K562 (cell line): Measurements from ENCODE around the gene PIH1D1. TPM values are rescaled to one million over a fixed set of nuclear protein-coding genes. Genes with fewer than 3 reads are reported as not detected.

ENCODE experiments used
- ELF4 ChIP-seq: fragments of 450-650 bp; formaldehyde crosslinking; IDR thresholded peaks from 2 replicates; pipeline ENCODE4 v1.4.0; 2022; ENCODE audit warnings: missing genetic modification characterization
- KDM2B ChIP-seq: fragments of 250-450 bp; sonication (Bioruptor Pico); IDR thresholded peaks from 2 replicates; pipeline ENCODE4 v1.8.0; 2021; ENCODE audit warnings: mild to moderate bottlenecking, moderate library complexity
- LCOR ChIP-seq: sonication (generic); formaldehyde crosslinking; IDR thresholded peaks from 2 replicates; pipeline ENCODE4 v1.8.0; 2022; ENCODE audit warnings: mild to moderate bottlenecking, missing genetic modification reagents
- NR3C1 ChIP-seq: sonication (generic); formaldehyde crosslinking; IDR thresholded peaks from 2 replicates; pipeline ENCODE4 v1.8.1; 2022; ENCODE audit warnings: missing genetic modification reagents
- SIRT6 ChIP-seq: IDR thresholded peaks from one replicate; pipeline ENCODE4 v1.6.1; 2012; ENCODE audit warnings: low read depth, mild to moderate bottlenecking, control low read depth, inconsistent platforms, low read length, moderate library complexity
- SNRNP70 ChIP-seq: fragments of 200-400 bp; formaldehyde crosslinking; optimal IDR thresholded peaks from 2 replicates; pipeline ENCODE3; 2017; ENCODE audit warnings: low read depth, low read length
- SUPT5H ChIP-seq: fragments of 450-650 bp; IDR thresholded peaks from 2 replicates; pipeline ENCODE4 v1.6.1; 2016
- ZBED1 ChIP-seq: IDR thresholded peaks from 2 replicates; pipeline ENCODE4 v1.6.1; 2014
- ZFX ChIP-seq: sonication (generic); formaldehyde crosslinking; IDR thresholded peaks from 2 replicates; pipeline ENCODE4 v1.8.0; 2022; ENCODE audit warnings: mild to moderate bottlenecking, missing genetic modification reagents, moderate library complexity
- ZNF274 ChIP-seq: IDR thresholded peaks from 2 replicates; pipeline ENCODE4 v1.6.1; 2011; ENCODE audit warnings: low read depth, mild to moderate bottlenecking, low read length, moderate library complexity, borderline replicate concordance
- polyA plus RNA-seq, 8 experiments: library from polyadenylated mRNA; depleted of rRNA in 4 of 8; stranded (reverse) in 5 of 8; unstranded in 3 of 8; fragments of >200 nt; fragmentation: Nextera tagmentation in 2 of 8; fragmentation: Illumina TruSeq in 1 of 8; extraction: Ambion mirVana in 2 of 8; extraction: Trizol in 1 of 8; gene quantifications; 2 replicates each; pipeline versions ENCODE4 v1.2.1 to v1.2.3, GENCODE V29; 2011 to 2014; ENCODE audit warnings: inconsistent platforms in 1 of 8, missing spikeins in 1 of 8
- total RNA-seq, 7 experiments: library from RNA; depleted of rRNA in 6 of 7; stranded (reverse); fragments of >200 nt in 6 of 7; fragmentation: Illumina TruSeq in 2 of 7; extraction: Trizol in 2 of 7; gene quantifications; 2 replicates each; pipeline versions ENCODE4 v1.2.1 to v1.2.3, GENCODE V29; 2011 to 2021; ENCODE audit warnings: low replicate concordance in 1 of 7
- TF ChIP-seq, protein P1 (sequence below): fragments of 450-650 bp; IDR thresholded peaks from 2 replicates; pipeline ENCODE4 v1.6.1; 2018; ENCODE audit not compliant: partially characterized antibody
- TF ChIP-seq, protein P2 (sequence below): fragments of 450-650 bp; formaldehyde crosslinking; IDR thresholded peaks from 2 replicates; pipeline ENCODE4 v1.4.0; 2020; ENCODE audit warnings: mild to moderate bottlenecking, moderate library complexity
- TF ChIP-seq, protein P3 (sequence below): sonication (generic); formaldehyde crosslinking; IDR thresholded peaks from 2 replicates; pipeline ENCODE4 v1.8.0; 2023; ENCODE audit warnings: mild to moderate bottlenecking, missing genetic modification reagents
- TF ChIP-seq, protein P4 (sequence below), 3 experiments: fragments of 200-800 bp in 1 of 3; sonication (Bioruptor generic) in 1 of 3; sonication (generic) in 1 of 3; formaldehyde crosslinking in 1 of 3; IDR thresholded peaks; 2 replicates each; pipeline versions ENCODE4 v1.6.1 to v1.8.0; 2016 to 2022; ENCODE audit warnings: mild to moderate bottlenecking in 2 of 3, missing compliant biosample characterization in 2 of 3, missing genetic modification characterization in 2 of 3, missing genetic modification reagents in 1 of 3
- TF ChIP-seq, protein P5 (sequence below): sonication (generic); formaldehyde crosslinking; IDR thresholded peaks from 2 replicates; pipeline ENCODE4 v1.8.1; 2023; ENCODE audit warnings: mild to moderate bottlenecking, missing genetic modification reagents

Gene PIH1D1
- total and polyA plus RNA-seq, 9 of the 15 experiments (the other 6 are each of a cell fraction or from before 2014, with no cell fraction given) = 26.5 to 224 (median 137) TPM

DNA sequence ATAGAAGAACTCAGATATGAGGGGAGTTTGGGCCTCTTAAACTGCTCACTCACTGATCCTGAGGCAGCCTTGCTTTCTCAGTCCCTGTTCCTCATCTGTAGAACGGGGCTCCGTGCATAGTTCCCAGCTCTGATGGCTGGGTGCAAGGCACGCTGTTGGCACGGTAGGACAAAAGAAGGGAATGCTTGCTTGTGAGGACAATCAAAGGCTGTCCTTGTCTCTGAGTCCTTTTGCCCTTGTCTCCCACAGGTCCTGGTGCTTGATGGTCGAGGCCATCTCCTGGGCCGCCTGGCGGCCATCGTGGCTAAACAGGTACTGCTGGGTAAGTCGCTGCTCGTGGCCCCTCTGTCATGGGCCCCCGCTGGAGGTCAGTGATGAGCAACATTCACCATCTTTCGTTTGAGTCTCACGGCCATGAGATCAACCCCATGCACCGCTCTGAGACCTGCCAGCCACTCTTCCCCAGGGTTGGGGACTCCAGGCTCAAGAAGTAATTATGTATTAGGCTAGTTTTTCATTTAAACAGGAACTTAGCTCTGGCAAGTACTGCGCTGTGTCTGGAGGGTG lies 38.1 kb upstream of the PIH1D1 start (continued):
- TF ChIP-seq, protein P1, sequence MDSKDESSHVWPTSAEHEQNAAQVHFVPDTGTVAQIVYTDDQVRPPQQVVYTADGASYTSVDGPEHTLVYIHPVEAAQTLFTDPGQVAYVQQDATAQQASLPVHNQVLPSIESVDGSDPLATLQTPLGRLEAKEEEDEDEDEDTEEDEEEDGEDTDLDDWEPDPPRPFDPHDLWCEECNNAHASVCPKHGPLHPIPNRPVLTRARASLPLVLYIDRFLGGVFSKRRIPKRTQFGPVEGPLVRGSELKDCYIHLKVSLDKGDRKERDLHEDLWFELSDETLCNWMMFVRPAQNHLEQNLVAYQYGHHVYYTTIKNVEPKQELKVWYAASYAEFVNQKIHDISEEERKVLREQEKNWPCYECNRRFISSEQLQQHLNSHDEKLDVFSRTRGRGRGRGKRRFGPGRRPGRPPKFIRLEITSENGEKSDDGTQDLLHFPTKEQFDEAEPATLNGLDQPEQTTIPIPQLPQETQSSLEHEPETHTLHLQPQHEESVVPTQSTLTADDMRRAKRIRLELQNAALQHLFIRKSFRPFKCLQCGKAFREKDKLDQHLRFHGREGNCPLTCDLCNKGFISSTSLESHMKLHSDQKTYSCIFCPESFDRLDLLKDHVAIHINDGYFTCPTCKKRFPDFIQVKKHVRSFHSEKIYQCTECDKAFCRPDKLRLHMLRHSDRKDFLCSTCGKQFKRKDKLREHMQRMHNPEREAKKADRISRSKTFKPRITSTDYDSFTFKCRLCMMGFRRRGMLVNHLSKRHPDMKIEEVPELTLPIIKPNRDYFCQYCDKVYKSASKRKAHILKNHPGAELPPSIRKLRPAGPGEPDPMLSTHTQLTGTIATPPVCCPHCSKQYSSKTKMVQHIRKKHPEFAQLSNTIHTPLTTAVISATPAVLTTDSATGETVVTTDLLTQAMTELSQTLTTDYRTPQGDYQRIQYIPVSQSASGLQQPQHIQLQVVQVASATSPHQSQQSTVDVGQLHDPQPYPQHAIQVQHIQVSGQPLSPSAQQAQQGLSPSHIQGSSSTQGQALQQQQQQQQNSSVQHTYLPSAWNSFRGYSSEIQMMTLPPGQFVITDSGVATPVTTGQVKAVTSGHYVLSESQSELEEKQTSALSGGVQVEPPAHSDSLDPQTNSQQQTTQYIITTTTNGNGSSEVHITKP = peak; percentile 45
- no peak for TF ChIP-seq SNRNP70
- TF ChIP-seq, protein P2, sequence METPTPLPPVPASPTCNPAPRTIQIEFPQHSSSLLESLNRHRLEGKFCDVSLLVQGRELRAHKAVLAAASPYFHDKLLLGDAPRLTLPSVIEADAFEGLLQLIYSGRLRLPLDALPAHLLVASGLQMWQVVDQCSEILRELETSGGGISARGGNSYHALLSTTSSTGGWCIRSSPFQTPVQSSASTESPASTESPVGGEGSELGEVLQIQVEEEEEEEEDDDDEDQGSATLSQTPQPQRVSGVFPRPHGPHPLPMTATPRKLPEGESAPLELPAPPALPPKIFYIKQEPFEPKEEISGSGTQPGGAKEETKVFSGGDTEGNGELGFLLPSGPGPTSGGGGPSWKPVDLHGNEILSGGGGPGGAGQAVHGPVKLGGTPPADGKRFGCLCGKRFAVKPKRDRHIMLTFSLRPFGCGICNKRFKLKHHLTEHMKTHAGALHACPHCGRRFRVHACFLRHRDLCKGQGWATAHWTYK (CRISPR knock-in tag) = 0 out of 2 replicates have a peak, but pooled peaks have one; percentile 19
- peak; percentile 50; the same call in 1 of the 2 replicates for TF ChIP-seq SUPT5H
- TF ChIP-seq, protein P3, sequence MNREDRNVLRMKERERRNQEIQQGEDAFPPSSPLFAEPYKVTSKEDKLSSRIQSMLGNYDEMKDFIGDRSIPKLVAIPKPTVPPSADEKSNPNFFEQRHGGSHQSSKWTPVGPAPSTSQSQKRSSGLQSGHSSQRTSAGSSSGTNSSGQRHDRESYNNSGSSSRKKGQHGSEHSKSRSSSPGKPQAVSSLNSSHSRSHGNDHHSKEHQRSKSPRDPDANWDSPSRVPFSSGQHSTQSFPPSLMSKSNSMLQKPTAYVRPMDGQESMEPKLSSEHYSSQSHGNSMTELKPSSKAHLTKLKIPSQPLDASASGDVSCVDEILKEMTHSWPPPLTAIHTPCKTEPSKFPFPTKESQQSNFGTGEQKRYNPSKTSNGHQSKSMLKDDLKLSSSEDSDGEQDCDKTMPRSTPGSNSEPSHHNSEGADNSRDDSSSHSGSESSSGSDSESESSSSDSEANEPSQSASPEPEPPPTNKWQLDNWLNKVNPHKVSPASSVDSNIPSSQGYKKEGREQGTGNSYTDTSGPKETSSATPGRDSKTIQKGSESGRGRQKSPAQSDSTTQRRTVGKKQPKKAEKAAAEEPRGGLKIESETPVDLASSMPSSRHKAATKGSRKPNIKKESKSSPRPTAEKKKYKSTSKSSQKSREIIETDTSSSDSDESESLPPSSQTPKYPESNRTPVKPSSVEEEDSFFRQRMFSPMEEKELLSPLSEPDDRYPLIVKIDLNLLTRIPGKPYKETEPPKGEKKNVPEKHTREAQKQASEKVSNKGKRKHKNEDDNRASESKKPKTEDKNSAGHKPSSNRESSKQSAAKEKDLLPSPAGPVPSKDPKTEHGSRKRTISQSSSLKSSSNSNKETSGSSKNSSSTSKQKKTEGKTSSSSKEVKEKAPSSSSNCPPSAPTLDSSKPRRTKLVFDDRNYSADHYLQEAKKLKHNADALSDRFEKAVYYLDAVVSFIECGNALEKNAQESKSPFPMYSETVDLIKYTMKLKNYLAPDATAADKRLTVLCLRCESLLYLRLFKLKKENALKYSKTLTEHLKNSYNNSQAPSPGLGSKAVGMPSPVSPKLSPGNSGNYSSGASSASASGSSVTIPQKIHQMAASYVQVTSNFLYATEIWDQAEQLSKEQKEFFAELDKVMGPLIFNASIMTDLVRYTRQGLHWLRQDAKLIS = peak; percentile 21; the same call in 1 of the 2 replicates
- 0 out of 2 replicates have a peak, but pooled peaks have one; percentile 25 for TF ChIP-seq ZFX (CRISPR knock-in tag)
- no peak for TF ChIP-seq ZNF274
- TF ChIP-seq ZBED1 = no peak
- no peak for TF ChIP-seq ELF4 (CRISPR knock-in tag)
- TF ChIP-seq, protein P4, sequence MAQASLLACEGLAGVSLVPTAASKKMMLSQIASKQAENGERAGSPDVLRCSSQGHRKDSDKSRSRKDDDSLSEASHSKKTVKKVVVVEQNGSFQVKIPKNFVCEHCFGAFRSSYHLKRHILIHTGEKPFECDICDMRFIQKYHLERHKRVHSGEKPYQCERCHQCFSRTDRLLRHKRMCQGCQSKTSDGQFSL (CRISPR knock-in tag; IDR thresholded peaks at IDR 0.05) = peak; percentile 63; the same call in 1 of the 2 replicates
- TF ChIP-seq, protein P4 (tag; IDR thresholded peaks at IDR 0.05) = no peak
- TF ChIP-seq, protein P5, sequence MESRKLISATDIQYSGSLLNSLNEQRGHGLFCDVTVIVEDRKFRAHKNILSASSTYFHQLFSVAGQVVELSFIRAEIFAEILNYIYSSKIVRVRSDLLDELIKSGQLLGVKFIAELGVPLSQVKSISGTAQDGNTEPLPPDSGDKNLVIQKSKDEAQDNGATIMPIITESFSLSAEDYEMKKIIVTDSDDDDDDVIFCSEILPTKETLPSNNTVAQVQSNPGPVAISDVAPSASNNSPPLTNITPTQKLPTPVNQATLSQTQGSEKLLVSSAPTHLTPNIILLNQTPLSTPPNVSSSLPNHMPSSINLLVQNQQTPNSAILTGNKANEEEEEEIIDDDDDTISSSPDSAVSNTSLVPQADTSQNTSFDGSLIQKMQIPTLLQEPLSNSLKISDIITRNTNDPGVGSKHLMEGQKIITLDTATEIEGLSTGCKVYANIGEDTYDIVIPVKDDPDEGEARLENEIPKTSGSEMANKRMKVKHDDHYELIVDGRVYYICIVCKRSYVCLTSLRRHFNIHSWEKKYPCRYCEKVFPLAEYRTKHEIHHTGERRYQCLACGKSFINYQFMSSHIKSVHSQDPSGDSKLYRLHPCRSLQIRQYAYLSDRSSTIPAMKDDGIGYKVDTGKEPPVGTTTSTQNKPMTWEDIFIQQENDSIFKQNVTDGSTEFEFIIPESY = no peak
- 0 out of 2 replicates have a peak, but pooled peaks have one; percentile 46 for TF ChIP-seq KDM2B
- peak; percentile 80 for TF ChIP-seq LCOR
- peak; percentile 22 for TF ChIP-seq SIRT6
- TF ChIP-seq NR3C1 (CRISPR knock-in tag) = no peak
